Measurements from ENCODE around the gene LRRC75A.
A peak's percentile ranks its signal among the peaks of the same experiment; 100 is the strongest.
"Not testable (repeated sequence)": the region's sequence is repeated elsewhere in the genome, so short reads cannot be mapped to it uniquely, and the experiment has no call there.

The LRRC75A gene

GRCh38 chr17:16428098-16428882 lies 63.7 kb downstream of the LRRC75A start:
- DNase-seq: peak; percentile 47

- DNase-seq: no peak
Measured at GRCh38 chr17:16427020-16427419, 65.0 kb downstream of the LRRC75A start.

GRCh38 chr17:16425698-16426659 lies 66.0 kb downstream of the LRRC75A start:
- no peak for DNase-seq

- no peak for DNase-seq
Measured at GRCh38 chr17:16425202-16425601, 66.8 kb downstream of the LRRC75A start.

- DNase-seq: no peak
Measured at GRCh38 chr17:16423226-16423872, 68.6 kb downstream of the LRRC75A start.

- DNase-seq: no peak
Measured at GRCh38 chr17:16422416-16422815, 69.6 kb downstream of the LRRC75A start.

GRCh38 chr17:16419929-16420271 lies 72.1 kb downstream of the LRRC75A start:
- DNase-seq: no peak

GRCh38 chr17:16419074-16419928 lies 72.7 kb downstream of the LRRC75A start:
- peak; percentile 58 to 67 for DNase-seq

GRCh38 chr17:16418685-16419068 lies 73.3 kb downstream of the LRRC75A start:
- DNase-seq: no peak

GRCh38 chr17:16417896-16418684 lies 73.9 kb downstream of the LRRC75A start:
- DNase-seq: no peak

GRCh38 chr17:16417399-16417798 lies 74.6 kb downstream of the LRRC75A start:
- DNase-seq: no peak

GRCh38 chr17:16415031-16415924 lies 76.7 kb downstream of the LRRC75A start, which contains the start of gene TRPV2:
TRPV2 (plus strand) TSS chr17:16415571; CDS start chr17:16417669, 2,098 bp downstream.
- DNase-seq: peak; percentile 38 to 39

- no peak for DNase-seq
Measured at GRCh38 chr17:16407911-16408588, 83.9 kb downstream of the LRRC75A start.

GRCh38 chr17:16406742-16407674 lies 85.0 kb downstream of the LRRC75A start:
- no peak for DNase-seq

GRCh38 chr17:16403847-16404246 lies 88.1 kb downstream of the LRRC75A start:
- not testable (repeated sequence) for DNase-seq

- no peak for DNase-seq
Measured at GRCh38 chr17:16398270-16399267, 93.4 kb downstream of the LRRC75A start.

- not testable (repeated sequence) for DNase-seq
Measured at GRCh38 chr17:16396693-16397092, 95.3 kb downstream of the LRRC75A start.

All from activated CD4-positive, alpha-beta T cell treated with anti-CD3 and anti-CD28 coated beads, Interleukin-2, amount 50 U/mL, for 4 hours (primary cell).